Adrenal gland (tissue), 12 donors: ENCODE data around the gene ABCB4. TPM values are rescaled to one million over a fixed set of nuclear protein-coding genes. Genes with fewer than 3 reads are reported as not detected.

Experiments
- DNase-seq, 7 donors: peaks; one replicate each; pipeline ENCODE4 v3.0.0-alpha.2; 2019 to 2020
- H3K27ac ChIP-seq, 5 donors: fragments of 200-600 bp; sonication (generic) in 4 of 5; 1 replicate in 3 of 5; 2 replicates in 2 of 5; pipeline versions ENCODE4 v1.5.1 to v1.8.0; 2016 to 2020; ENCODE audit warnings: mild to moderate bottlenecking in 1 of 5
- H3K27me3 ChIP-seq: fragments of 200-600 bp; 2 replicates; pipeline ENCODE4 v1.8.0; 2021
- H3K36me3 ChIP-seq, 2 donors: fragments of 200-600 bp; replicated peaks in 1 of 2; 1 replicate in 1 of 2; 2 replicates in 1 of 2; pipeline versions ENCODE4 v1.5.1 to v1.8.0; 2018 to 2022
- H3K4me1 ChIP-seq, 2 donors: fragments of 200-600 bp; replicated peaks in 1 of 2; 1 replicate in 1 of 2; 2 replicates in 1 of 2; pipeline versions ENCODE4 v1.5.1 to v1.8.0; 2018 to 2021
- H3K4me3 ChIP-seq, 4 donors: fragments of 200-600 bp; sonication (generic) in 3 of 4; one replicate each; pipeline ENCODE4 v1.5.1; 2016 to 2018
- H3K9me3 ChIP-seq, 3 donors: fragments of 200-600 bp; sonication (generic) in 1 of 3; replicated peaks in 1 of 3; 1 replicate in 2 of 3; 2 replicates in 1 of 3; pipeline versions ENCODE4 v1.5.1 to v1.8.0; 2016 to 2021
- POLR2A ChIP-seq, 2 donors: fragments of 450-650 bp; IDR thresholded peaks; one replicate each; pipeline ENCODE4 v1.6.1; 2017; ENCODE audit warnings: antibody characterized with exemption in 2 of 2, mild to moderate bottlenecking in 2 of 2, moderate library complexity in 1 of 2
- WGBS, 4 donors: extraction: QIAGEN DNeasy Blood & Tissue Kit in 2 of 4; methylation state at CpG; one replicate each; pipeline versions ENCODE4 v1.1.5 to v1.1.7; 2013 to 2017; 5-methylcytosine and 5-hydroxymethylcytosine counted together
- intact Hi-C, 2 donors: fragments of 100-400 bp; cut with DNase I; formaldehyde crosslinking; loops; one replicate each; pipeline versions ENCODE4 v1.14.1 to v1.15.0; 2022 to 2023
- polyA plus RNA-seq, 3 donors: library from polyadenylated mRNA; stranded (reverse); fragments of 200-250 nt in 2 of 3; fragments of 350-450 nt in 1 of 3; fragmentation: Illumina TruSeq in 1 of 3; extraction: RNeasy Lipid Tissue Mini Kit (QIAGEN cat#74804) in 1 of 3; gene quantifications; one replicate each; pipeline ENCODE4 v1.2.3, GENCODE V29; 2013 to 2014
- total RNA-seq, 9 donors: library from RNA; depleted of rRNA in 4 of 9; stranded (reverse); fragments of >200 nt in 4 of 9; fragments of 120-200 nt in 1 of 9; fragmentation: NEBNext Ultra II Directional in 1 of 9; extraction: Animal tissue kit (Norgen Biotek cat#: 25700) in 1 of 9; gene quantifications; one replicate each; pipeline versions ENCODE4 v1.1.0 to v1.2.4, GENCODE V29; 2013 to 2023
- TF ChIP-seq, protein P1 (sequence below), 6 experiments: fragments of 450-650 bp in 4 of 6; fragments of 200-600 bp in 2 of 6; sonication (generic) in 1 of 6; IDR thresholded peaks; 1 replicate in 5 of 6; 2 replicates in 1 of 6; pipeline versions ENCODE4 v1.5.1 to v1.8.0; 2016 to 2021; ENCODE audit warnings: antibody characterized with exemption in 6 of 6, mild to moderate bottlenecking in 2 of 6, moderate library complexity in 1 of 6
- donor health status: healthy with polysubstance abuse.
- donor health status: Bipolar disorder and iron deficiency.
- donor health status: DM: yes; HTN: yes; CAD: no.
- donor health status: DM: no; HTN: no; CAD: no.
- donor health status: DM: no; HTN: no; CAD: no.
- donor health status: DM: yes; HTN: yes; CAD: no.

Gene ABCB4
- total and polyA plus RNA-seq, 12 donors, result 5.9 to 62.6 (median 13.2) TPM

DNA sequence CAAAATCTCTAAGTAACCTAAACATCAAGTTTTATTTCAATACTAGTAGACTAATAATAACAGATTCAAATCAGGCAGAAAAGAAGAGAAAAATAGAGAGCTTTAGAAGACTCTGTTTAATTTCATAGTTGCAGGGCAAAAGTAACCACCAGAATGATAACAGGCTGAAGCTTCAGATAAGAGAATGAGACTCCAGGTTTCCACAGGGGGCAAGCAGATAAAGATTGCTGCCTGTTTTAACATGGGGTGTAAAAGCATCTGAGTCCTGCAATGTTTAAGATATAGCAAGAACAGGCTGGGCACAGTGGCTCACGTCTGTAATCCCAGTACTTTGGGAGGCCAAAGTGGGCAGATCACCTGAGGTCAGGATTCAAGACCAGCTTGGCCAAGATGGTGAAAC lies 119.0 kb downstream of the ABCB4 start:
- TF ChIP-seq, protein P1, sequence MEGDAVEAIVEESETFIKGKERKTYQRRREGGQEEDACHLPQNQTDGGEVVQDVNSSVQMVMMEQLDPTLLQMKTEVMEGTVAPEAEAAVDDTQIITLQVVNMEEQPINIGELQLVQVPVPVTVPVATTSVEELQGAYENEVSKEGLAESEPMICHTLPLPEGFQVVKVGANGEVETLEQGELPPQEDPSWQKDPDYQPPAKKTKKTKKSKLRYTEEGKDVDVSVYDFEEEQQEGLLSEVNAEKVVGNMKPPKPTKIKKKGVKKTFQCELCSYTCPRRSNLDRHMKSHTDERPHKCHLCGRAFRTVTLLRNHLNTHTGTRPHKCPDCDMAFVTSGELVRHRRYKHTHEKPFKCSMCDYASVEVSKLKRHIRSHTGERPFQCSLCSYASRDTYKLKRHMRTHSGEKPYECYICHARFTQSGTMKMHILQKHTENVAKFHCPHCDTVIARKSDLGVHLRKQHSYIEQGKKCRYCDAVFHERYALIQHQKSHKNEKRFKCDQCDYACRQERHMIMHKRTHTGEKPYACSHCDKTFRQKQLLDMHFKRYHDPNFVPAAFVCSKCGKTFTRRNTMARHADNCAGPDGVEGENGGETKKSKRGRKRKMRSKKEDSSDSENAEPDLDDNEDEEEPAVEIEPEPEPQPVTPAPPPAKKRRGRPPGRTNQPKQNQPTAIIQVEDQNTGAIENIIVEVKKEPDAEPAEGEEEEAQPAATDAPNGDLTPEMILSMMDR (IDR thresholded peaks at IDR 0.05), result no peak
- TF ChIP-seq POLR2A (IDR thresholded peaks at IDR 0.05), result no peak
- intact Hi-C loops, result no loop called here
- no peak for DNase-seq
- Histone ChIP-seq H3K4me1 (no peaks in the 10 kb centered on the region), H3K9me3 (peaks cover 0 to 6% (median 0%) of the 10 kb centered on the region in 3 donors), H3K4me3 (no peak overlapping the region), H3K27me3 (no peaks in the 10 kb centered on the region), H3K27ac (no peak overlapping the region), H3K36me3 (no peaks in the 10 kb centered on the region)
- 89 to 100% (median 94%) methylated on average over 1 of the region's 1 CpG for WGBS, 4 donors

DNA sequence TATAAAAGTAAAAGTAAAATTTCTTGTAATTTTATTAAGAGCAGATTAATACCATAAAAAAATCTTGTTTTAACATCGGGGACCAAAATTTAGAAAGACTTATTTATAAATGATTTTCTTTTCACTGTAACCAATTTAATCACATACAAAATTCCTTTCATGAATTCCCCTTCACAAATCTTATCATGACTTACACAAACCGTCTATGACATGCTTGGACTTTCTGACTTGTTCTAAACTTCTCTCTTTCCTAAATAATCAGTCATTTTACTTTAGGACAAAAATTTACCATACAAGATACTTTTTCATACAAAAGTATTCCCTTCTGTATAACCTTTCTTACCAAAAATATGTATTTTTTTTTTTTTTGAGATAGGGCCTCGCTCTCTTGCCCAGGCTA lies 120.7 kb downstream of the ABCB4 start:
- H3K36me3 ChIP-seq, result peaks cover 0 to under 1% of the 10 kb centered on the region in 2 donors
- 90 to 95% (median 91%) methylated on average over 3 of the region's 3 CpGs for WGBS, 4 donors

More for the DNA sequence above, 120.7 kb downstream of the ABCB4 start:
- no peak for DNase-seq
- no peak overlapping the region for H3K27ac ChIP-seq
- H3K27me3 ChIP-seq, result no peaks in the 10 kb centered on the region
- peaks cover 0 to 6% (median 0%) of the 10 kb centered on the region in 3 donors for H3K9me3 ChIP-seq
- TF ChIP-seq POLR2A (IDR thresholded peaks at IDR 0.05), result no peak
- TF ChIP-seq, protein P1 (IDR thresholded peaks at IDR 0.05), result no peak
- intact Hi-C loops, result no loop called here
- no peak overlapping the region for H3K4me3 ChIP-seq
- no peaks in the 10 kb centered on the region for H3K4me1 ChIP-seq

Other genes starting within 250 kb of the ABCB4 start
- 10 to 100 TPM; 11.9 to 24.1 (median 15.4) TPM for gene CROT, start 130.0 kb downstream of the ABCB4 start, total RNA-seq
- gene CROT, start 130.0 kb downstream of the ABCB4 start, polyA plus RNA-seq, result 10 to 100 TPM in 1 of 3 donors, 1 to 10 TPM in 2; 7.7 to 19.5 (median 7.7) TPM
- 1,000 to 10,000 TPM in 1 of 9 donors, 100 to 1,000 TPM in 7, 10 to 100 TPM in 1; 67.9 to 1,205 (median 399) TPM for gene ABCB1, start 125.2 kb upstream of the ABCB4 start, total RNA-seq
- gene ABCB1, start 125.2 kb upstream of the ABCB4 start, polyA plus RNA-seq, result 1,000 to 10,000 TPM in 1 of 3 donors, 100 to 1,000 TPM in 1, 10 to 100 TPM in 1; 64.5 to 1,762 (median 185) TPM
- gene RUNDC3B, start 152.7 kb upstream of the ABCB4 start, total RNA-seq, result 10 to 100 TPM in 8 of 9 donors, 1 to 10 TPM in 1; 8.5 to 47.4 (median 28.9) TPM
- gene RUNDC3B, start 152.7 kb upstream of the ABCB4 start, polyA plus RNA-seq, result 10 to 100 TPM in 2 of 3 donors, 1 to 10 TPM in 1; 9.8 to 40.5 (median 12.8) TPM